ENCODE data around the gene TFF2.

TFF2 gene

GRCh38 chr21:42374457-42374856 is 23.7 kb upstream of the TFF2 start:
- TF ChIP-seq CTCF (IDR thresholded peaks at IDR 0.05; ENCODE audit: low read depth, low read length), result no peak

GRCh38 chr21:42373908-42374455 is 23.2 kb upstream of the TFF2 start:
- no peak for TF ChIP-seq CTCF (IDR thresholded peaks at IDR 0.05; ENCODE audit: low read depth, low read length)
- Histone ChIP-seq H3K9me3 (ENCODE audit: severe bottlenecking) (no peaks in the 10 kb centered on the region), H3K4me3 (ENCODE audit: low read depth, low read length) (no peak overlapping the region), H3K27me3 (ENCODE audit: insufficient read depth, low read depth, severe bottlenecking) (no peaks in the 10 kb centered on the region), H3K36me3 (no peaks in the 10 kb centered on the region), H3K27ac (no peak overlapping the region)
- DNase-seq, result no peak

More at GRCh38 chr21:42374457-42374856, 23.7 kb upstream of the TFF2 start:
- no peak overlapping the region for H3K27ac ChIP-seq
- H3K4me3 ChIP-seq (ENCODE audit: low read depth, low read length), result no peak overlapping the region
- no peaks in the 10 kb centered on the region for H3K36me3 ChIP-seq
- DNase-seq, result no peak
- no peaks in the 10 kb centered on the region for H3K27me3 ChIP-seq (ENCODE audit: insufficient read depth, low read depth, severe bottlenecking)
- H3K9me3 ChIP-seq (ENCODE audit: severe bottlenecking), result no peaks in the 10 kb centered on the region

- TF ChIP-seq CTCF (IDR thresholded peaks at IDR 0.05; ENCODE audit: low read depth, low read length), result no peak
These were observed 22.6 kb upstream of the TFF2 start for GRCh38 chr21:42373196-42373907.

GRCh38 chr21:42370894-42371654 is 20.3 kb upstream of the TFF2 start:
- H3K36me3 ChIP-seq, result no peaks in the 10 kb centered on the region
- H3K4me3 ChIP-seq (ENCODE audit: low read depth, low read length), result no peak overlapping the region
- TF ChIP-seq CTCF (IDR thresholded peaks at IDR 0.05; ENCODE audit: low read depth, low read length), result no peak
- H3K9me3 ChIP-seq (ENCODE audit: severe bottlenecking), result no peaks in the 10 kb centered on the region
- H3K27me3 ChIP-seq (ENCODE audit: insufficient read depth, low read depth, severe bottlenecking), result no peaks in the 10 kb centered on the region
- no peak for DNase-seq
- H3K27ac ChIP-seq, result no peak overlapping the region

More at GRCh38 chr21:42373196-42373907, 22.6 kb upstream of the TFF2 start:
- H3K27me3 ChIP-seq (ENCODE audit: insufficient read depth, low read depth, severe bottlenecking), result no peaks in the 10 kb centered on the region
- no peaks in the 10 kb centered on the region for H3K36me3 ChIP-seq
- H3K9me3 ChIP-seq (ENCODE audit: severe bottlenecking), result no peaks in the 10 kb centered on the region
- H3K27ac ChIP-seq, result no peak overlapping the region
- no peak overlapping the region for H3K4me3 ChIP-seq (ENCODE audit: low read depth, low read length)
- DNase-seq, result no peak

- Histone ChIP-seq H3K9me3 (ENCODE audit: severe bottlenecking) (no peaks in the 10 kb centered on the region), H3K36me3 (no peaks in the 10 kb centered on the region), H3K4me3 (ENCODE audit: low read depth, low read length) (no peak overlapping the region), H3K27ac (no peak overlapping the region), H3K27me3 (ENCODE audit: insufficient read depth, low read depth, severe bottlenecking) (no peaks in the 10 kb centered on the region)
- 0 out of 2 replicates have a peak, but pooled peaks have one; percentile 15 for TF ChIP-seq CTCF (IDR thresholded peaks at IDR 0.05; ENCODE audit: low read depth, low read length)
- DNase-seq, result no peak
These were observed 19.0 kb upstream of the TFF2 start for GRCh38 chr21:42369821-42370220.
